Measurements from ENCODE around the gene HDGFL2.

HDGFL2 gene

GRCh38 chr19:4471403-4472173 is 509 bp upstream of the HDGFL2 start:
- peak; percentile 100 for DNase-seq

GRCh38 chr19:4473011-4473762 is 1.1 kb downstream of the HDGFL2 start:
- no peak for DNase-seq

- no peak for DNase-seq
Measured at GRCh38 chr19:4473763-4474513, 1.8 kb downstream of the HDGFL2 start.

GRCh38 chr19:4474514-4475022 is 2.5 kb downstream of the HDGFL2 start:
- DNase-seq = peak in 2 of 3 experiments; percentile 24 to 62

- DNase-seq = no peak
Measured at GRCh38 chr19:4477034-4477801, 5.1 kb downstream of the HDGFL2 start.

- no peak for DNase-seq
Measured at GRCh38 chr19:4482721-4483364, 10.7 kb downstream of the HDGFL2 start.

- DNase-seq = no peak
Measured at GRCh38 chr19:4483385-4483784, 11.3 kb downstream of the HDGFL2 start.

GRCh38 chr19:4487572-4487971 is 15.5 kb downstream of the HDGFL2 start:
- DNase-seq = no peak

- no peak for DNase-seq
Measured at GRCh38 chr19:4488496-4488895, 16.4 kb downstream of the HDGFL2 start.

- no peak for DNase-seq
Measured at GRCh38 chr19:4491446-4491845, 19.3 kb downstream of the HDGFL2 start.

- DNase-seq = no peak
Measured at GRCh38 chr19:4492337-4493103, 20.4 kb downstream of the HDGFL2 start.

- no peak for DNase-seq
Measured at GRCh38 chr19:4493104-4493928, 21.2 kb downstream of the HDGFL2 start.

- no peak for DNase-seq
Measured at GRCh38 chr19:4493929-4494690, 22.0 kb downstream of the HDGFL2 start.

GRCh38 chr19:4494691-4495064 is 22.6 kb downstream of the HDGFL2 start:
- no peak for DNase-seq

- DNase-seq = no peak
Measured at GRCh38 chr19:4495471-4495870, 23.4 kb downstream of the HDGFL2 start.

GRCh38 chr19:4496304-4496703 is 24.2 kb downstream of the HDGFL2 start:
- DNase-seq = no peak

- no peak for DNase-seq
Measured at GRCh38 chr19:4497770-4498389, 25.8 kb downstream of the HDGFL2 start.

GRCh38 chr19:4498694-4499093 is 26.6 kb downstream of the HDGFL2 start:
- no peak for DNase-seq

GRCh38 chr19:4499318-4499717 is 27.2 kb downstream of the HDGFL2 start:
- no peak for DNase-seq
